Ovary (tissue), 3 donors: Measurements from ENCODE around the gene PDE7B.

ENCODE experiments used
- CTCF ChIP-seq, 3 donors: fragments of 450-650 bp in 2 of 3; fragments of 200-600 bp in 1 of 3; IDR thresholded peaks; one replicate each; pipeline versions ENCODE4 v1.5.1 to v1.8.0; 2016 to 2022; ENCODE audit warnings: antibody characterized with exemption in 3 of 3, mild to moderate bottlenecking in 1 of 3
- EP300 ChIP-seq: sonication (generic); formaldehyde crosslinking; IDR thresholded peaks from one replicate; pipeline ENCODE4 v1.6.1; 2017; ENCODE audit warnings: antibody characterized with exemption
- POLR2A ChIP-seq: fragments of 450-650 bp; IDR thresholded peaks from one replicate; pipeline ENCODE4 v1.6.1; 2017; ENCODE audit warnings: antibody characterized with exemption, mild to moderate bottlenecking, moderate library complexity
- donor health status: DM: no; HTN: no; CAD: no.

- TF ChIP-seq POLR2A, result no peak
- no peak for TF ChIP-seq CTCF (IDR thresholded peaks at IDR 0.05)
- TF ChIP-seq EP300, result no peak
These were observed 315.3 kb downstream of the PDE7B start for GRCh38 chr6:136166815-136167214.
